PC-3 (cell line): ENCODE data around the gene NRIP2. TPM values are rescaled to one million over a fixed set of nuclear protein-coding genes. Genes with fewer than 3 reads are reported as not detected.

Experiments
- ATAC-seq: fragments of 200-7000 bp; cut with Tn5 transposase; 2 replicates; pipeline ENCODE4 v1.9.1; 2020; ENCODE audit warnings: mild to moderate bottlenecking, moderate library complexity
- BruUV-seq: library from RNA; stranded (reverse); fragments of 400-500 nt; replicated peaks from 2 replicates; lab custom pipeline; 2021; lab: Mats Ljungman, UMichigan
- CTCF ChIA-PET: fragments of 300-600 bp; sonication (Branson Sonifier 250); formaldehyde crosslinking; loops from one replicate; lab custom pipeline; 2022; ENCODE audit warnings: antibody characterized with exemption; lab: Charles Lee
- POLR2A ChIA-PET: fragments of 300-600 bp; sonication (Branson Sonifier 250); formaldehyde crosslinking; loops from one replicate; lab custom pipeline; 2022; ENCODE audit warnings: antibody characterized with exemption; ENCODE audit not compliant: unreplicated experiment; lab: Charles Lee
- DNase-seq: peaks from one replicate; pipeline ENCODE4 v3.0.0-alpha.2; 2015
- H2AFZ ChIP-seq: fragments of 300-600 bp; sonication (generic); 2 replicates; pipeline ENCODE4 v1.6.0; 2016; ENCODE audit warnings: antibody characterized with exemption, low read length
- H3F3A ChIP-seq: fragments of 300-600 bp; sonication (generic); one replicate; pipeline ENCODE4 v1.6.0; 2017; ENCODE audit warnings: antibody characterized with exemption, low read length, control low read depth, mild to moderate bottlenecking; ENCODE audit not compliant: unreplicated experiment
- H3K27ac ChIP-seq: fragments of 300-600 bp; sonication (generic); 2 replicates; pipeline ENCODE4 v1.5.1; 2016; ENCODE audit warnings: mild to moderate bottlenecking, low read length
- H3K27me3 ChIP-seq: fragments of 300-600 bp; sonication (generic); 2 replicates; pipeline ENCODE4 v1.6.1; 2016; ENCODE audit warnings: low read length, mixed read lengths
- H3K36me3 ChIP-seq: fragments of 300-600 bp; sonication (generic); 2 replicates; pipeline ENCODE4 v1.6.1; 2016; ENCODE audit warnings: low read depth, mixed run types, low read length, mixed read lengths
- H3K4me1 ChIP-seq: fragments of 300-600 bp; sonication (generic); 2 replicates; pipeline ENCODE4 v1.5.1; 2016; ENCODE audit warnings: low read length; ENCODE audit not compliant: insufficient read depth
- H3K4me2 ChIP-seq: fragments of 300-600 bp; sonication (generic); 2 replicates; pipeline ENCODE4 v1.6.0; 2016; ENCODE audit warnings: low read length
- H3K4me3 ChIP-seq: fragments of 300-600 bp; sonication (generic); 2 replicates; pipeline ENCODE4 v1.5.1; 2016; ENCODE audit warnings: mild to moderate bottlenecking, low read length, mixed read lengths
- H3K79me2 ChIP-seq: fragments of 300-600 bp; sonication (generic); 2 replicates; pipeline ENCODE4 v1.6.1; 2017; ENCODE audit warnings: low read length, mixed read lengths
- H3K9ac ChIP-seq: fragments of 300-600 bp; sonication (generic); 2 replicates; pipeline ENCODE4 v1.6.0; 2016; ENCODE audit warnings: mild to moderate bottlenecking, low read length
- H3K9me2 ChIP-seq: fragments of 300-600 bp; sonication (generic); replicated peaks from 2 replicates; pipeline ENCODE4 v1.6.1; 2016; ENCODE audit warnings: mixed run types, low read length, mixed read lengths
- H3K9me3 ChIP-seq: fragments of 300-600 bp; sonication (generic); 2 replicates; pipeline ENCODE4 v1.6.1; 2016; ENCODE audit warnings: low read length, mixed read lengths
- H4K20me1 ChIP-seq: fragments of 300-600 bp; sonication (generic); 2 replicates; pipeline ENCODE4 v1.6.1; 2016; ENCODE audit warnings: low read length, mixed read lengths
- CTCF ChIP-seq: fragments of 300-600 bp; sonication (generic); conservative IDR thresholded peaks from 2 replicates; pipeline ENCODE4 v1.5.1; 2017; ENCODE audit warnings: antibody characterized with exemption, low read depth, mild to moderate bottlenecking, low read length
- EZH2 ChIP-seq: fragments of 300-600 bp; sonication (generic); IDR thresholded peaks from one replicate; pipeline ENCODE4 v1.6.1; 2017; ENCODE audit warnings: antibody characterized with exemption, mild to moderate bottlenecking, low read length; ENCODE audit not compliant: unreplicated experiment
- EZH2phosphoT487 ChIP-seq: fragments of 300-600 bp; sonication (generic); IDR thresholded peaks from 2 replicates; pipeline ENCODE4 v1.6.1; 2018; ENCODE audit warnings: mild to moderate bottlenecking, antibody characterized with exemption, low read length, borderline replicate concordance
- intact Hi-C: fragments of 100-400 bp; cut with micrococcal nuclease; formaldehyde crosslinking; loops from 2 replicates; pipeline ENCODE4 v1.9.0; 2023
- total RNA-seq: library from RNA; depleted of rRNA; stranded (reverse); fragments of >200 nt; gene quantifications from 2 replicates; pipeline ENCODE4 v1.2.3, GENCODE V29; 2014

NRIP2 gene
- total RNA-seq, 1 experiment from 2014 or later, result not detected

- intact Hi-C loops, result loop anchor here (1.0 to 5.0 kb wide), 3 partner anchors 16 to 72 kb away; partner anchors contain the start of genes FOXM1 and RHNO1
- no peaks in the 10 kb centered on the region for H3K9me3 ChIP-seq
- no peaks in the 10 kb centered on the region for H4K20me1 ChIP-seq
- H3K27me3 ChIP-seq, result no peaks in the 10 kb centered on the region
- BruUV-seq, result TSS peak; percentile 77
- ChIA-PET CTCF (interaction anchor here (0.5 kb wide), 1 partner anchor 229 kb away, joined by 3 read pairs; no protein-coding TSS in a partner anchor), POLR2A (interaction anchor here (0.6 kb wide), 1 partner anchor 63 kb away, joined by 4 read pairs; no protein-coding TSS in a partner anchor)
- peak within 1 kb of the TSS; percentile 85 for H3K27ac ChIP-seq
- peak within 1 kb of the TSS; percentile 92 for H3K9ac ChIP-seq
- H3K4me2 ChIP-seq, result peak within 1 kb of the TSS; percentile 92
- peaks cover 11% of the 10 kb centered on the region; the same call in 1 of the 2 replicates for H3K4me1 ChIP-seq
- DNase-seq (peak; percentile 95), ATAC-seq (peak; percentile 95)
- H3K4me3 ChIP-seq, result peak within 1 kb of the TSS; percentile 74
- TF ChIP-seq EZH2phosphoT487 (no peak), CTCF (no peak), EZH2 (no peak)
- no peaks in the 10 kb centered on the region for H3K9me2 ChIP-seq
- peak within 1 kb of the TSS; percentile 79 for H2AFZ ChIP-seq
- H3F3A ChIP-seq, result no peaks in the 10 kb centered on the region
- no peaks in the 10 kb centered on the region; the same call in 1 of the 2 replicates for H3K36me3 ChIP-seq
- peaks cover 26% of the 10 kb centered on the region for H3K79me2 ChIP-seq
Observed at GRCh38 chr12:2812290-2813213, 22.3 kb downstream of the NRIP2 start, which contains the start of gene ITFG2. TSS of gene ITFG2 (plus strand) at chr12:2812668. CDS start at chr12:2812761, 93 bp downstream.

GRCh38 chr12:2811801-2812200 lies 23.0 kb downstream of the NRIP2 start:
- TF ChIP-seq CTCF (no peak), EZH2phosphoT487 (no peak), EZH2 (no peak)
- H2AFZ ChIP-seq, result peak overlapping the region; percentile 10; the same call in 1 of the 2 replicates

More at GRCh38 chr12:2811801-2812200, 23.0 kb downstream of the NRIP2 start:
- Histone ChIP-seq H3K36me3 (no peaks in the 10 kb centered on the region), H3F3A (no peaks in the 10 kb centered on the region), H4K20me1 (no peaks in the 10 kb centered on the region), H3K9me3 (no peaks in the 10 kb centered on the region), H3K27me3 (no peaks in the 10 kb centered on the region), H3K4me3 (peak overlapping the region; percentile 74), H3K9me2 (no peaks in the 10 kb centered on the region), H3K4me2 (peak overlapping the region; percentile 92), H3K9ac (peak overlapping the region; percentile 92; the same call in 1 of the 2 replicates), H3K27ac (no peak overlapping the region), H3K79me2 (peaks cover 26% of the 10 kb centered on the region), H3K4me1 (peaks cover 11% of the 10 kb centered on the region; the same call in 1 of the 2 replicates)
- CTCF ChIA-PET, result interaction anchor here (0.5 kb wide), 1 partner anchor 229 kb away, joined by 3 read pairs; no protein-coding TSS in a partner anchor
- intact Hi-C loops, result loop anchor here (1.0 to 5.0 kb wide), 3 partner anchors 16 to 71 kb away; partner anchors contain the start of genes FOXM1 and RHNO1
- POLR2A ChIA-PET, result no interaction called here
- DNase-seq, result no peak
- BruUV-seq, result no TSS peak
- ATAC-seq, result no peak
